GM18861 (cell line): ENCODE data around the gene ZYG11B.
"Not testable (repeated sequence)": the region's sequence is repeated elsewhere in the genome, so short reads cannot be mapped to it uniquely, and the experiment has no call there.

Experiments used
- ATAC-seq: cut with Tn5 transposase; IDR thresholded peaks from one replicate; pipeline ENCODE4 v1.9.1; 2021; ENCODE audit not compliant: unreplicated experiment

Gene ZYG11B

GRCh38 chr1:52751589-52752483, 25.6 kb downstream of the ZYG11B start:
- ATAC-seq: no peak

DNA sequence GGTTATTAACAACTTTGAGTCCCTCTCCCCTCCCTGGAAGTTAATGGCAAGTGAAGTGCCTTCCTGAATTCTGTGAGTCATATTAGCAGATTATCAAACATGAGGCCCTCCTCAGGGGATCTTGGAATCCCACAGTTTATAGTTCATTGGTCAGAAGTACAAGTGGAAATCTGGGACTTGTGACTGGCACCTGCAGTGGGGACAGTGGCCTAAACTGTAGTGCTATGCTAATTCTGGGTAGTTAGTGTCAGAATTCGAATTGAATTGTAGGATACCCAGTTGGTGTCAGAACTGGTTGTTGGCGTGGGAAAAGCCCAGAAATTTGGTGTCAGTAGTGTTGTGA, 26.2 kb downstream of the ZYG11B start:
- ATAC-seq: no peak

DNA sequence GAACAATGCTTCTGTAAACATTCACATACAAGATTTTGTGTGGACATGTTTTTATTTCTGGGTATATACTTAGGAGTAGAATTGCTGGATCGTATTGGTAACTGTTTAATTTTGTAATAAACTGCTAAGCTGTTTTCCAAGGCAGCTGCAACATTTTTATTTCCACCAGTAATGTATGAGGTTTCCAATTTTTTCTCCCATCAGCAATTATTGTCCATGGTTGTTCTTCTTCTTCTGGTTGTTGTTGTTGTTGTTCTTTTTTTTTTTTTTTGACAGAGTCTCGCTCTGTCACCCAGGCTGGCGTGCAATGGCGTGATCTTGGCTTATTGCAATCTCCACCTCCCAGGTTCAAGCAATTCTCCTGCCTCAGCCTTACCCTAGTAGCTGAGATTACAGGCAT, 26.9 kb downstream of the ZYG11B start:
- ATAC-seq: no peak

GRCh38 chr1:52756020-52756419, 29.8 kb downstream of the ZYG11B start:
- ATAC-seq: no peak

DNA sequence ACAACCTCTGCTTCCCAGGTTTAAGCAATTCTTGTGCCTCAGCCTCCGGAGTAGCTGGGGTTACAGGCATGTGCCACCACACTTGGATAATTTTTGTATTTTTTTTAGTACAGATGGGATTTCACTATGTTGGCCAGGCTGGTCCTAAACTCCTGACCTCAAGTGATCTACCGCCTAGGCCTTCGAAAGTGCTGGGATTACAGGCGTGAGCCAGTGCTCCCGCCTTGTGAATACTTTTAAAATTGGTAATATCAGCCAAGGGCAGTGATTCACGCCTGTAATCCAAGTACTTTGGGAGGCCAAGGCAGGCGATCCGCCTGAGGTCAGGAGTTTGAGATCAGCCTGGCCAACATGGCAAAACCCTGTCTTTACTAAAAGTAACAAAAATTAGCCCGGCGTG, 33.7 kb downstream of the ZYG11B start:
- no peak for ATAC-seq

DNA sequence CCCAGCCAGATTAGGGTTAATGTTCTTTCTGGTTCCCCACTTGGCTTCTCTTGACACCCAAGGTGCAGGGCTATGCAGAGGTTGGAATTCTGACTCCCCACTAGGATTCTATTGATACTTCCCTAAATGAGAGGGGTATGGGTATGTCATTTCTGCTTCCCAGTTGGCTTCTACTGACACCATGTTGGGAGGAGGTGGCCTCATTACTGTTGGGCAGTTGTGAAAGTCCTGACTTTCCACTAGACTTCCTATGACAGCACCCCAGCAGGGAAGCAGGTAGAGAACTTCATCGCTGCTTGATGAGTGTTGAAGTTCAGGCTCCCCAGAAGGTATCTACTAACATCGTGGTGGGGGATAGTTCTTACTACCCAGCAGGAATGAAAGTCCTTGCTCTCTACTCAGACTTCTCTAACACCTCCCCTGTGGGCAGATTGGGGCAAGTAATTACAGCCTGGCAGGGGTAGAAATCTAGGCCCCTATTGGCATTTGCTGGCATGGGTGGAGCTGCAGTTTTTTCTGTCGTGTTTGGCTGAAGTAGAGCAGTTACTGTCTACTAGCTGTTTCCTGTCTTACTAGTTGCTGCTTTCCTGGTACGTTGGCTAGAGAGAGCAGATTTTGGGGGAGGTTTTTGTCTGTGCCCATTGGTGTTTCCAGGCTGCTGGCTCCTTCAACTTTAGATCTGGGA, 41.5 kb downstream of the ZYG11B start:
- ATAC-seq: no peak

GRCh38 chr1:52769346-52770033, 43.2 kb downstream of the ZYG11B start:
- ATAC-seq: no peak

GRCh38 chr1:52771384-52771783, 45.1 kb downstream of the ZYG11B start:
- no peak for ATAC-seq

DNA sequence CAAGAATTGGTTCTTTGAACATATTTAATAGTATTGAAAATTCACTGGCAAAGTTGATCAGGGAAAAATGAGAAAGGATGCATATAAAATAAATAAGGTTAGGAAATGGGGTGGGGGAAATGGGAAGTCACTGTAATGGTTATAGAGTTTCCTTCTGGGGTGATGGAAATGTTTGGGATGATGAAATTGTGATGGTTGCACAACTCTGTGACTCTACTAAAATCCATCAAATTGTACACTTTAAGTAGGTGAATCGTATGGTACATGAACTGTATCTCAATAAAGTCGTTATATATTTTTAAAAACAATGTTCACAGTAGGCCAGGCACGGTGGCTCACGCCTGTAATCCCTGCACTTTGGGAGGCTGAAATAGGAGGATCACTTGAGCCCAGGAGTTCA, 59.9 kb downstream of the ZYG11B start:
- no peak for ATAC-seq

DNA sequence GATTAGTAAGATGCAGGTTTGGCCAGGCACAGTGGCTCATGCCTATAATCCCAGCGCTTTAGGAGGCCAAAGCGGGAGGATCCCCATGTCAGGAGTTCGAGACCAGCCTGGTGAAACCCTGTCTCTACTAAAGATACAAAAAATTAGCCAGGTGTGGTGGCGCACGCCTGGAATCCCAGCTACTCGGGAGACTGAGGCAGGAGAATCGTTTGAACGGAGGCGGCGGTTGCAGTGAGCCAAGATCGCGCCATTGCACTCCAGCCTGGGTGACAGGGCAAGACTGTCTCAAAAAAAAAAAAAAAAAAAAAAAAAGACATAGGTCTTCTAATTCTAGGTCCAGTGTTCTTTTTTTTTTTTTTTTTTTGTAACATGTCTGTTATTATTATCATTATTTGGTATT, 64.2 kb downstream of the ZYG11B start:
- ATAC-seq: not testable (repeated sequence)

DNA sequence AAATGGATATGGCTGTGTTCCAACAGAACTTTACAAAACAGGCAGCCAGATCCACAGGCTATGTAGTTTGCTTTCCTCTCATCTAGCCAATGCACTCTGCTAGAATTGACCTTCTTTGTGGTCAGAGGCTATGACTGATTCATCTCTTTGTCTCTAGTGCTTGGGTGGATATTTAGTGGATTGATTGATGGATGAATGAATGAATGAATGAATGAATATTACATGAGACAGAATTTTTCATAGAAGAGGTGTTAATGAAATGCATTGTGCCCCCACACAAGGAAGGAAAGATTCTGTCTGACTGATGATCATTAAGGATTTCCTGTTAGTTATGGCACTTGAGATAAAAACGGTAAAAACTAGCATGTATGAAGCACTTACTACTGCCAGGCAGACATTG, 65.8 kb downstream of the ZYG11B start:
- no peak for ATAC-seq

GRCh38 chr1:52793717-52794116, 67.5 kb downstream of the ZYG11B start:
- not testable (repeated sequence) for ATAC-seq

- no peak for ATAC-seq
Measured at GRCh38 chr1:52795464-52795863, 69.2 kb downstream of the ZYG11B start.

DNA sequence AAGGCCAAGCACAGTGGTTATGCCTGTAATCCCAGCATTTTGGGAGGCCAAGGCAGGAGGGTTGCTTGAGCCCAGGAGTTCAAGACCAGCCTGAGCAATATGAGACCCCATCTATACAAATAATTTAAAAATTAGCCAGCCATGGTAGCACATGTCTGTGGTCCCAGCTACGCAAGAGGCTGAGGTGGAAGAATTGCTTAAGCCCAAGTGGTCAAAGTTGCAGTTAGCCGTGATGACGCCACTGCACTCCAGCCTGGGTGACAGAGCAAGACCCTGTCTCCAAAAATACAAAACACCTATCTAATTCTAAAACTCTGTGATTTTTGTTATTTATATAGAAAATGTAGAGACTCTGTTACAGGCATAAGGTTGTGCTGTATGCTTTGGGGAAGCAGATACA, 72.1 kb downstream of the ZYG11B start:
- ATAC-seq: no peak

GRCh38 chr1:52801011-52801410, 74.8 kb downstream of the ZYG11B start:
- no peak for ATAC-seq

DNA sequence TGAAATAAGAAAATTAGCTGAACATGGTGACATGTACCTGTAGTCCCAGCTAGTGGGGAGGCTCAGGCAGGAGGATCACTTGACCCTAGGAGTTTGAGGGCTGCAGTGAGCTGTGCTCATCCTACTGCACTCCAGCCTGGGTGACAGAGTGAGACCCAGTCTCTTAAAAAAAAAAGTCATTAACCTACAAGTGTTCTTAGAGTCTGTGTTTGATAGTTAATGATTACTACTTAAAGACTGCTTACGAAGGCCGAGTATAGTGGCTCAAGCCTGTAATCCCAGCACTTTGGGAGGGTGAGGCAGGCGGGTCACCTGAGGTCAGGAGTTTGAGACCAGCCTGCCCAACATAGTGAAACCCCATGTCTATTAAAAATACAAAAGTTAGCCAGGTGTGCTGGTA, 77.8 kb downstream of the ZYG11B start:
- ATAC-seq: not testable (repeated sequence)

GRCh38 chr1:52814465-52814864, 88.2 kb downstream of the ZYG11B start:
- no peak for ATAC-seq

- not testable (repeated sequence) for ATAC-seq
Measured at GRCh38 chr1:52820830-52821229, 94.6 kb downstream of the ZYG11B start.

- no peak for ATAC-seq
Measured at GRCh38 chr1:52825868-52826267, 99.6 kb downstream of the ZYG11B start.

DNA sequence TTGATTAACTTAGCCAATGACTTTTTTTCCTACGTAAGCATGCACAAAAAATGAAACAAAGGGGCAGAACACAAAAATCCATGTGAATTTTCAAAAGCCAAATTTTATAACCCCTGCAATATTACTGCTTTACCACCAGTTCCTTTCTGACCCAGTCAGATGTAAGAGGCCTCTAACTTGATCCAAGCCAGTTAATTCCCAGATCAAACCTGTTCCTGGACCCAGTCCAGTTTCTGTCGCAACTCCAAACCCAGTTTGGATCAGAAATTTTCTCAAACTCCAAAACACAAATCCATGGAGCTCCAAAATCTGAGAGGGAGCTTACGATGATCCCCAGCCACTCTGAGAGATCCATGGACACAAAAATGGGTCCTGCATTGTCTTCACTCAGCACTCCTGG, 108.5 kb downstream of the ZYG11B start:
- no peak for ATAC-seq

DNA sequence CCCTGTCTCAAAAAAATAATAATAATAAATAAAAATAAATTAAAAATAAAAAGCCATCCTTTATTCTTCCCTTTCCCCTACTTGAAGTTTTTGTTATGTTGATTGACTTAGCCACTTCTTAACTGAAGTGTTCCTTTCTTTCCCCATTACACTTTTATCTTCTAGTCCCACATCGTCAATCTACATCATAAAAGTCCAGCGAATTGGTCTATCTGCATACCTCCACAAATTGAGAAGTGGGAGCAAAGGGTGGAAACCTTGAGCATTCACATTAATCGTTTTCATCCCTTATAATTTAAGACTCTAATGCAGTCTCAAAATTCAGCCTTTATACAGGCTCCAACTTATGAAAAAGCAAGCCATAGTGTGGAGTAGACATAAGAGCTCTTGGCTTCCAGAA, 109.8 kb downstream of the ZYG11B start:
- no peak for ATAC-seq

- ATAC-seq: not testable (repeated sequence)
Measured at GRCh38 chr1:52839175-52839574, 112.9 kb downstream of the ZYG11B start.
